Sigmoid colon (tissue), 7 donors: ENCODE results near the gene ABCF2. TPM values are rescaled to one million over a fixed set of nuclear protein-coding genes. Genes with fewer than 3 reads are reported as not detected.

ENCODE experiments used
- DNase-seq: peaks from one replicate; pipeline ENCODE4 v3.0.0-alpha.2; 2019
- H3K27ac ChIP-seq, 4 donors: fragments of 200-600 bp; sonication (generic); one replicate each; pipeline ENCODE4 v1.5.1; 2016 to 2019; ENCODE audit warnings: mild to moderate bottlenecking in 1 of 4
- H3K27me3 ChIP-seq, 3 donors: fragments of 200-600 bp; sonication (generic); one replicate each; pipeline ENCODE4 v1.5.1; 2019; ENCODE audit warnings: mild to moderate bottlenecking in 1 of 3
- H3K36me3 ChIP-seq, 4 donors: fragments of 200-600 bp; sonication (generic); one replicate each; pipeline ENCODE4 v1.5.1; 2016 to 2019
- H3K4me1 ChIP-seq, 4 donors: fragments of 200-600 bp; sonication (generic); one replicate each; pipeline ENCODE4 v1.5.1; 2017 to 2019
- H3K4me3 ChIP-seq, 4 donors: fragments of 200-600 bp; sonication (generic); one replicate each; pipeline ENCODE4 v1.5.1; 2017 to 2019; ENCODE audit warnings: mild to moderate bottlenecking in 2 of 4, moderate library complexity in 1 of 4
- H3K9me3 ChIP-seq, 4 donors: fragments of 200-600 bp in 3 of 4; sonication (generic) in 3 of 4; one replicate each; pipeline versions ENCODE4 v1.5.1 to v1.6.1; 2013 to 2019
- CTCF ChIP-seq, 4 experiments: fragments of 450-650 bp in 3 of 4; fragments of 200-600 bp in 1 of 4; IDR thresholded peaks; one replicate each; pipeline ENCODE4 v1.5.1; 2016 to 2019; ENCODE audit warnings: antibody characterized with exemption in 4 of 4, mild to moderate bottlenecking in 3 of 4, moderate library complexity in 2 of 4
- EP300 ChIP-seq, 4 donors: sonication (generic); formaldehyde crosslinking; IDR thresholded peaks; one replicate each; pipeline ENCODE4 v1.6.1; 2017; ENCODE audit warnings: antibody characterized with exemption in 4 of 4
- POLR2A ChIP-seq, 2 donors: fragments of 450-650 bp; IDR thresholded peaks; one replicate each; pipeline ENCODE4 v1.6.1; 2016; ENCODE audit warnings: antibody characterized with exemption in 2 of 2, mild to moderate bottlenecking in 2 of 2, moderate library complexity in 2 of 2
- POLR2AphosphoS5 ChIP-seq, 4 donors: sonication (generic); formaldehyde crosslinking; IDR thresholded peaks; one replicate each; pipeline ENCODE4 v1.6.1; 2017; ENCODE audit warnings: antibody characterized with exemption in 4 of 4
- WGBS, 2 donors: extraction: QIAGEN DNeasy Blood & Tissue Kit; methylation state at CpG; one replicate each; pipeline ENCODE4 v1.1.7; 2013; 5-methylcytosine and 5-hydroxymethylcytosine counted together
- intact Hi-C: fragments of 100-400 bp; cut with DNase I; formaldehyde crosslinking; loops from one replicate; pipeline ENCODE4 v1.15.1; 2023
- polyA plus RNA-seq, 3 donors: library from polyadenylated mRNA; stranded (reverse); fragments of 200-250 nt; gene quantifications; one replicate each; pipeline ENCODE4 v1.2.3, GENCODE V29; 2013
- total RNA-seq, 4 donors: library from RNA; depleted of rRNA; stranded (reverse); fragments of >200 nt; gene quantifications; one replicate each; pipeline ENCODE4 v1.1.0, GENCODE V29; 2016
- donor health status: healthy with polysubstance abuse.
- donor health status: Bipolar disorder and iron deficiency.
- donor health status: healthy.

ABCF2 gene
- total and polyA plus RNA-seq, 7 donors = 18.3 to 34.6 (median 28.2) TPM

DNA sequence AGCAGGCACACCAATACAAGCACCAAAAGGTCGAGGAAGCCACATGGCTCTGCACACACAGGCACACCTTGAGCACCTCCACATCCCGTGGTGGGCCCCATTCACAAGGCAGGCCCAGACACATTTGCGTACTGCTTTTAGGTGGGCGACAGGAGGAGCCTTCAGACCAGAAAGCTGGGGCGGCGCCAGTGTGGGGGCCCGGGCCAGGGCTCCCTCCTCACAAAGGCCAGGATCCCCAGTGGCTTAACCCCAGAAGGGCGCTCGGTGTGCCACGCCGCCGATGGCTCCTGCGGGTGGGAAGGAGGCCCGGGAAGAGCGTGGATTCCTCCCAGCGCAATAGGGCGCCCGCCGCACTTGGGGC lies 24.3 kb upstream of the ABCF2 start:
- intact Hi-C loops = no loop called here
- Histone ChIP-seq H3K36me3 (no peaks in the 10 kb centered on the region), H3K9me3 (no peaks in the 10 kb centered on the region), H3K27ac (peak overlapping the region; percentile 93 to 95 (median 94)), H3K27me3 (no peaks in the 10 kb centered on the region), H3K4me3 (peak overlapping the region; percentile 31 to 77 (median 64)), H3K4me1 (peaks cover 0 to 66% (median 62%) of the 10 kb centered on the region in 4 donors)
- DNase-seq = peak; percentile 80
- TF ChIP-seq POLR2A (IDR thresholded peaks at IDR 0.05) (no peak), CTCF (IDR thresholded peaks at IDR 0.05) (no peak), POLR2AphosphoS5 (IDR thresholded peaks at IDR 0.05) (no peak), EP300 (IDR thresholded peaks at IDR 0.05) (no peak)
- 4 to 8% methylated on average over 19 of the region's 19 CpGs for WGBS, 2 donors

DNA sequence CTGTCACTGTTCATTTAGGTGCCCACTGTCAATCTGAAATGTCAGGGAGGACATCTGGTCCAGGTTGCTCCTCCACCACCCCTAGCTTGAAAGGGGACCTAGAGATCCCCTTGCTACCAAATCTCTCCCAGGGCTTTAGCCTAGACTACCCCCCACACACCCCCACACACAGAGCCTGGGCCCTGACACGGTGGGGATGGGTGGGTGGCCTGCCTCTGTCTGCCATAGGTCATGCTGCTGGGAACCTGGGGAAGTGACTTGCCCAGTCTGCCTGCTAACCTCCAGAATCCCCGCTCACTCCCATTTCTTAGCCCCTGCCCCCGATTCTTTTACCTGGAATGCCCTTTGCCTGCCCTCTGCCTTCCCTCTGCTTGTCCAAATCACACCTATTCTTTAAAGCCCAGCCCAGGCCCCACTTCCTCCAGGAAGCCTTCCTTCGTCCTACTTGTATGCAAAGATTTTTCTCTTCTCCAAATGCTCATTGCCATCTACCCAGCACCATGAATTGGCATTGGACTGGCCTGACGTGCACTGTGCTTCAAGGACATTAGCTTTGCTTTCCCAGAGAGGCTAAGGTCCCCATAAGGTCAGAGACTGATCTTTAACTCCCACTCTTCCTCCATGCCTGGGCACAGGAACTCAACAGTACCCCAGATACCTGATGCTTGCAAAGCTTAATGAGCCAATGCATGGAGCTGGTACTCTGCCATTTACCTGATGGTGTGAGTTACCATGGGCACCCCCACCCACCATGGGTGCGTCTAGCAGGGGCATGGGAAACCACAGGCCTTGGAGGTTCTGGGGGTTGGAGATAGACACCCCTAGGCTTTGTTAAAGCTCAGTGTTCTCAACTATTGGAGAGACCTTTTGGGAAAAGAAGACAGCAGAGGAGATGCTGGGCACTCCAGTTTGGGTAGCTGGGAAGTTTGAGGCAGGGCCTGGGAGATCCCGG lies 23.5 kb upstream of the ABCF2 start:
- peak overlapping the region in 3 of 4 donors; percentile 60 to 77 (median 69) for H3K4me3 ChIP-seq

GRCh38 chr7:151249732-151250072 lies 22.7 kb upstream of the ABCF2 start:
- TF ChIP-seq POLR2A (IDR thresholded peaks at IDR 0.05) = no peak
- TF ChIP-seq POLR2AphosphoS5 (IDR thresholded peaks at IDR 0.05) = no peak
- no peak for TF ChIP-seq EP300 (IDR thresholded peaks at IDR 0.05)
- TF ChIP-seq CTCF (IDR thresholded peaks at IDR 0.05) = no peak
- no peaks in the 10 kb centered on the region for H3K36me3 ChIP-seq
- intact Hi-C loops = loop anchor here (5.0 kb wide), 1 partner anchor 198 kb away; no protein-coding TSS in a partner anchor
- H3K27me3 ChIP-seq = peaks cover 0 to 5% (median 2%) of the 10 kb centered on the region in 3 donors
- H3K4me3 ChIP-seq = peak overlapping the region; percentile 50 to 69 (median 68)
- peak overlapping the region; percentile 93 to 95 (median 94) for H3K27ac ChIP-seq
- no peaks in the 10 kb centered on the region for H3K9me3 ChIP-seq
- 5 to 31% methylated on average over 5 of the region's 5 CpGs for WGBS, 2 donors
- DNase-seq = peak; percentile 87
- peaks cover 0 to 82% (median 78%) of the 10 kb centered on the region in 4 donors for H3K4me1 ChIP-seq

More for the DNA sequence above, 23.5 kb upstream of the ABCF2 start:
- Histone ChIP-seq H3K27ac (peak overlapping the region; percentile 93 to 95 (median 94)), H3K27me3 (peaks cover 0 to 2% (median 0%) of the 10 kb centered on the region in 3 donors), H3K36me3 (no peaks in the 10 kb centered on the region), H3K9me3 (no peaks in the 10 kb centered on the region), H3K4me1 (peaks cover 0 to 75% (median 71%) of the 10 kb centered on the region in 4 donors)
- 75 to 78% methylated on average over 7 of the region's 7 CpGs for WGBS, 2 donors
- intact Hi-C loops = no loop called here
- TF ChIP-seq EP300 (IDR thresholded peaks at IDR 0.05) = no peak
- no peak for TF ChIP-seq POLR2A (IDR thresholded peaks at IDR 0.05)
- no peak for TF ChIP-seq CTCF (IDR thresholded peaks at IDR 0.05)
- no peak for TF ChIP-seq POLR2AphosphoS5 (IDR thresholded peaks at IDR 0.05)
- DNase-seq = no peak

- Histone ChIP-seq H3K4me1 (peaks cover 0 to 86% (median 82%) of the 10 kb centered on the region in 4 donors), H3K27me3 (peaks cover 0 to 6% (median 2%) of the 10 kb centered on the region in 3 donors), H3K4me3 (peak overlapping the region; percentile 50 to 69 (median 68)), H3K9me3 (no peaks in the 10 kb centered on the region), H3K27ac (peak overlapping the region; percentile 93 to 95 (median 94)), H3K36me3 (no peaks in the 10 kb centered on the region)
- TF ChIP-seq POLR2AphosphoS5 (IDR thresholded peaks at IDR 0.05) = peak; percentile 40 to 69 (median 56)
- TF ChIP-seq EP300 (IDR thresholded peaks at IDR 0.05) = no peak
- intact Hi-C loops = loop anchor here (5.0 kb wide), 1 partner anchor 198 kb away; no protein-coding TSS in a partner anchor
- WGBS, 2 donors = 3 to 4% methylated on average over 45 of the region's 45 CpGs
- peak; percentile 85 for DNase-seq
Observed at GRCh38 chr7:151249034-151249731, 22.2 kb upstream of the ABCF2 start.
